Amniotic epithelial cell (primary cell): ENCODE results near the gene APBA2.

Experiments
- DNase-seq: peaks from one replicate; pipeline ENCODE4 v3.0.0-alpha.2; 2010; ENCODE audit warnings: low read depth

Gene APBA2

GRCh38 chr15:28984421-28985315, 98.9 kb downstream of the APBA2 start:
- DNase-seq = peak; percentile 33

- peak; percentile 20 for DNase-seq
Observed at GRCh38 chr15:28985316-28985645, 99.5 kb downstream of the APBA2 start.

GRCh38 chr15:28985691-28986090, 99.9 kb downstream of the APBA2 start:
- DNase-seq = no peak

- DNase-seq = no peak
Observed at GRCh38 chr15:28986108-28986507, 100.3 kb downstream of the APBA2 start.

GRCh38 chr15:28986726-28987125, 101.0 kb downstream of the APBA2 start:
- DNase-seq = no peak

- DNase-seq = no peak
Observed at GRCh38 chr15:28987337-28987736, 101.6 kb downstream of the APBA2 start.

DNA sequence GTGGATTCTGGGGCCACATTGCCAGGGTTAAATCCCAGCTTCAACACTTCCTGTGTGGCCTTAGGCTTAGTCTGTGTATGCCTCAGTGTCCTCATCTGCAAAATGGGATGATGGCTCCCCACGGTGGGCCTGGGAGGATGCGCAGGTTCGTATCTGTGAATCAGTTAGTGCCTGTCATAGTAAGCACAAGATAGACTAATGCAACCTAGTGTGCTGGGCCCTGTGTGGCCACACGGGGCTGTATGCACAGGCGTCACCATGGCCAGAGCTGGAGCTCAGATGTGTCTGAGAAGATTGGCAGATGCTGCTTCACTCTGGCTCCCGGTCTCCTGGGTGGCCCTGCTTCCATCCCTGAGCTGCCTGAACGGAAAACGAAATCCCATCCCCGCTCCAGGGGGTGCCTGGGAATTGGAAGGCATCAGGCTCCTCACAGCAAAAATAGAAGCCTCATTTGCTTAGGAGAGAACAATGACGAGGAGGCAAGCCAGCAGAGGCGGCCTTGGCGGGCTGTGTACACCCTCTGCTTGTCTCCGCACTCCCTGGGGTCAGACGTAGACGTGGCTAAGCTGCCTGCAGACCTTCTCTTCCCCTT, 103.6 kb downstream of the APBA2 start:
- DNase-seq = no peak

DNA sequence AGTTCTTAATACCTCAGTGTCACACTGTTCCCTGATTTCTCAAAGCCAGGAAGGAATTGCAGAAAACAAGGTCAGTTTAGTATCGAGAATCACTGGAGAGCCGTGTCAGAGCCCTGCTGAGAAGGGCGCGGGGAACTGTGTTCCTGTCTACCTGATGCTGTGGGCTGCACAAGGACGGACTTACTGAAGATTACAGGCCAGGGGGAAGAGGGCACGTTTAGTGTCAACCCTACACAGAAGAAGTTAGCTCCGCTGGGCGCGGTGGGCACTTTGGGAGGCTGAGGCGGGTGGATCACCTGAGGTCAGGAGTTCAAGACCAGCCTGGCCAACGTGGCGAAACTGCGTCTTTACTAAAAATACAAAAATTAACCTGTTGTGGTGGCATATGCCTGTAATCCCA, 104.1 kb downstream of the APBA2 start:
- no peak for DNase-seq

GRCh38 chr15:28990390-28990789, 104.6 kb downstream of the APBA2 start:
- DNase-seq = no peak

- no peak for DNase-seq
Observed at GRCh38 chr15:28991236-28992171, 105.7 kb downstream of the APBA2 start.

DNA sequence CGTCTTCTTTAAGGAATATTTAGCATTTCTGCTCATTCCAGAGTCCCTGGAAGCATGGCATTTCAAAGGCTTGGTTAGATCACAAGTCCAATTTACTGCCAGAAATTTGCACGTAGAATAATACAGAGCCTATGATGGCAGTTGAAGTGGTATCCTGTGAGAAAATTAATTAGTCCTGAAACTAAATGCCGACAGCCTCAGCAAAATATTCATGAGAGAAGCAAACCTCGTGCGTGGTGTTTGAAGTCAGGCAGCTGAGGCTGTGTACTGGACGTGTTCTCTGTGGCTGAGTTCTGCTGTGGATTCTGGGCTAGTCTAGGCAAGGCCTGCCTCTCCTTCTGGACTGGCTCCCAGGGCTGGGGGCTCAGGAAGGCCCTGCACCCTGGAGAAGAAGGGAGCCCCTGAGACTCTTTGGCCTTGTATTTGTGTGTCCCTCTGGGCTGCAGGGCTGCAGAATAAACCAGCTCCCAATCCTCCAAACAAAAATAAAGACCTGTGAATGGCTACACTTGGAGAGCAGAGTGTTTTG, 106.6 kb downstream of the APBA2 start:
- no peak for DNase-seq

- no peak for DNase-seq
Observed at GRCh38 chr15:28993051-28993719, 107.4 kb downstream of the APBA2 start.

DNA sequence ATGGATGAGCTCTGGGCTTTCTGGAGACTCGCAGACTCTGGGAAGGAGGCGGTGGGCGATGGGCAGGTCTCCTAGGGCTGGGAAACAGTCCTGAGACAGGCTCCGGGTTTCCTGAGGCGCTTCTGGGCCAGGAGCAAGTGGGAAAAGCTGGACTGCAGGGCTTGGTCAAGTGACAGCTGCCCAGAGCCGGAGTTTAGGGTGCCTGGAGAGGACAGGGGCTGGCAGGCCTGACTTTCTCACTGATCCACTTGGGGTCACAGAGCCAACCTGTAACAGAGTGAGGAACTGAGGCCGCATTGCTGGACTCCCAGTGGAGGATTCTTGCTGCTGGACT, 107.9 kb downstream of the APBA2 start:
- DNase-seq = no peak

- DNase-seq = no peak
Observed at GRCh38 chr15:28994142-28994830, 108.5 kb downstream of the APBA2 start.

DNA sequence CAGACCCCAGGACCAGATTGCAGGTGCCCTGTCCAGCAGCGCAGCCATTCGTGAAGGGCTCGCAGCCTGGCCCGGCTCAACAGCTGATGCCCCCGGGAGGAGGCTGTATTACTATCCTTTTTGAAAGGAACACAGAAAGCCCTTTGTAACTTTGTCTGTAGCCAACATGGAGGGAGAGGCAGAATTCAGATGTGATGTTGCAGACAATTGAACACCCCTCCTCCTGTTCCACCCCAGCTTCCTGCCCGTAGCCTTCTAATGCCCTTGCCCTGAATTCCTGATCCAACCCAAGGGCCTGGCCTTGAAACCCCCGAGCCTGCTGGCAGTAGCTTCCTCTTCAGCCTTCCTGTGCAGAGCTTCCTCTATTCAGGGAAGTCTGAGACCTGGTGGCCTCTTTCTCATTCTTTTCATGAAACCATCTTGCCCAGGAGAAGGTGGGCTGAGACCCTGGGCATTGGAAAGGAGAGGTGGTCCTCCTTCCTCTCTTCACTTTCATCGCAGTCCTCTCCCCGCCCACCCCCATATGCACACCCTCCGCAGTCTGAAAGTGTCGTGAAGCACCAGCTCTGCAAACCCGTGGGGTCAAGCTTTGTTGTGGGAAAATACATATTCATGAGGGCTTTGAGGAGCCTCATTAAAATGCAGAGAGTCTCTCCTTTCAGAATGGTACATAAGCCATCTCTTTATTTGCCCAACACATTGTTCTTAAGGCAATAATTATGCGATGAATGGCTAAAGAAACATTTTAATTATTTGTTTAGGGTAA, 109.2 kb downstream of the APBA2 start:
- DNase-seq = no peak

GRCh38 chr15:28995705-28996104, 109.9 kb downstream of the APBA2 start:
- no peak for DNase-seq

DNA sequence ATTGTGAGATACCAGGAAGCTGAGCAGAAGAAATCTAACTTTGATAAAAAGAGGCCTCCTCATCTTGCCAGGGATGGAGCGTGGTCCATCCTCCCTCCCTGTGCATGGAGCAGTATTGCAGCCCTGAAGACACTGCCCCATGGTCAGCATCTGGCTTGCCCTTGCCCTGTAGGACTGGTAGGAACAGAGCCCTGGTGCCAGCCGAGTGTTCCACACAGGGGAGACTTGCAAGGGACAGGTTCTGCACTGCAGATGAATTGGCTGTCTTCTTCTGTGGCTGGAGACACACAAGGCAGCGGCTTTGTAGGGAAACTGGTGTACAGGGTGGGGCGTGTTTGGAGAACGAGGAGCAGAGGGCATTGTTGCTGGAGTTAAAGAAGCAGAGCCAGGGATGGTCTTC, 110.5 kb downstream of the APBA2 start:
- DNase-seq = no peak

DNA sequence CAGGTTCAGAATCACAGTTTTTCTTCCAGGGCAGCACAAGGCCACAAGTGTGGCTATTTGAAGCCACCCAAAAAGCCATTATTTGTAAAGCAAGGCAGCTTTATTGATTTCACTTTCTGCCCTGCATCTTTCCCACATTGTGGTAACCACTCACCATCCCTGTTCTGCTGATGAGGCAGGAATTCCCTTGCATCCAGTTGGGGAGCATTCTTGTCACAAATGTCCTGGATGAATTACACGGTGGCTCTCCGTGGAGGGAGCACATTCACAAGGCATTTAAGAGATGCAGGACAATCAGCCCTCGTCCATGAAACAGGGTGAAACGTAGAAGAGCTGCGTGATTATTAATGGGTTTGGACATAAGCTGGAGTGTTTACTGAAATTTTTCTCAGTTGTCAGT, 111.2 kb downstream of the APBA2 start:
- no peak for DNase-seq

- DNase-seq = no peak
Observed at GRCh38 chr15:28997791-28998190, 112.0 kb downstream of the APBA2 start.

GRCh38 chr15:28998511-28998910, 112.7 kb downstream of the APBA2 start:
- DNase-seq = no peak
